WERI-Rb-1 (cell line): Measurements from ENCODE around the gene NCBP2.

Experiments used
- DNase-seq: peaks from one replicate; pipeline ENCODE4 v3.0.0-alpha.2; 2020
- H3K27ac ChIP-seq: fragments of 250-450 bp; sonication (Bioruptor Pico); 2 replicates; pipeline ENCODE4 v1.5.1; 2020; ENCODE audit warnings: mild to moderate bottlenecking, moderate library complexity
- H3K27me3 ChIP-seq: fragments of 250-450 bp; sonication (Bioruptor Pico); 2 replicates; pipeline ENCODE4 v1.5.1; 2021; ENCODE audit warnings: mild to moderate bottlenecking, low read depth, moderate library complexity; ENCODE audit not compliant: insufficient read depth, severe bottlenecking
- H3K36me3 ChIP-seq: fragments of 250-450 bp; sonication (Bioruptor Pico); 2 replicates; pipeline ENCODE4 v1.5.1; 2020; ENCODE audit warnings: mild to moderate bottlenecking, moderate library complexity
- H3K4me3 ChIP-seq: 2 replicates; pipeline ENCODE4 v1.5.1; 2011; ENCODE audit warnings: low read depth, mild to moderate bottlenecking, control low read depth, low read length
- H3K9me3 ChIP-seq: fragments of 250-450 bp; sonication (Bioruptor Pico); 2 replicates; pipeline ENCODE4 v1.5.1; 2021; ENCODE audit warnings: mild to moderate bottlenecking, moderate library complexity; ENCODE audit not compliant: severe bottlenecking
- CTCF ChIP-seq: IDR thresholded peaks from 2 replicates; pipeline ENCODE4 v1.5.1; 2011; ENCODE audit warnings: low read depth, mild to moderate bottlenecking, control low read depth, inconsistent platforms, low read length

The NCBP2 gene

GRCh38 chr3:196942226-196942914 is at the start of gene NCBP2:
Gene NCBP2, minus strand, starts transcription at chr3:196942528. Its CDS starts 25 bp downstream, at chr3:196942503.
- TF ChIP-seq CTCF: peak; percentile 72
- H3K27me3 ChIP-seq: no peaks in the 10 kb centered on the region
- peak within 1 kb of the TSS; percentile 93 for H3K27ac ChIP-seq
- H3K9me3 ChIP-seq: no peaks in the 10 kb centered on the region
- DNase-seq: peak; percentile 93
- H3K36me3 ChIP-seq: peaks cover 13% of the 10 kb centered on the region
- H3K4me3 ChIP-seq: peak within 1 kb of the TSS; percentile 84

GRCh38 chr3:196991581-196992460 is 49.5 kb upstream of the NCBP2 start:
- Histone ChIP-seq H3K27ac (no peak overlapping the region), H3K9me3 (no peaks in the 10 kb centered on the region), H3K4me3 (no peak overlapping the region), H3K27me3 (no peaks in the 10 kb centered on the region), H3K36me3 (no peaks in the 10 kb centered on the region)
- DNase-seq: no peak
- TF ChIP-seq CTCF: no peak

DNA sequence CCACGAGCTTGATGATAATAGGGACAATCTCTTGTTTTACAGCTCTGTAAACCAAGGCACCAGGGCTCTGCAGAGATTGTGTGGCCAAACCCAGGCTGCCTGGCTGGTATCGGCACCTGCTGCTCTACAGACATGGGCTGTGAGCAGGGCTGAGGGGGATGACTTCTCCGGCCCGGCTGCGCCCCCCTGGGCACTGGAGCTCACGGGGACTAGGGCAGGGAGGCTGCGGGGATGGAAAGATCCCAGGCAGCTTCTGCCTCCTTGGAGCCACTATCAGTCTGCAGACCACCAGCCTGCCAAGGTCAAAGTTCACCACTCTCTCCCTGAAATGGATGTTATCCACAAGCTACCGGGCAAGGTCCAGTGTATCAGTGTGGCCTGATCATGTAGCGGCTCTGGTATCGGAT is 48.3 kb upstream of the NCBP2 start:
- no peak for DNase-seq
- Histone ChIP-seq H3K27me3 (no peaks in the 10 kb centered on the region), H3K27ac (no peak overlapping the region), H3K36me3 (no peaks in the 10 kb centered on the region), H3K4me3 (no peak overlapping the region), H3K9me3 (no peaks in the 10 kb centered on the region)
- TF ChIP-seq CTCF: no peak

DNA sequence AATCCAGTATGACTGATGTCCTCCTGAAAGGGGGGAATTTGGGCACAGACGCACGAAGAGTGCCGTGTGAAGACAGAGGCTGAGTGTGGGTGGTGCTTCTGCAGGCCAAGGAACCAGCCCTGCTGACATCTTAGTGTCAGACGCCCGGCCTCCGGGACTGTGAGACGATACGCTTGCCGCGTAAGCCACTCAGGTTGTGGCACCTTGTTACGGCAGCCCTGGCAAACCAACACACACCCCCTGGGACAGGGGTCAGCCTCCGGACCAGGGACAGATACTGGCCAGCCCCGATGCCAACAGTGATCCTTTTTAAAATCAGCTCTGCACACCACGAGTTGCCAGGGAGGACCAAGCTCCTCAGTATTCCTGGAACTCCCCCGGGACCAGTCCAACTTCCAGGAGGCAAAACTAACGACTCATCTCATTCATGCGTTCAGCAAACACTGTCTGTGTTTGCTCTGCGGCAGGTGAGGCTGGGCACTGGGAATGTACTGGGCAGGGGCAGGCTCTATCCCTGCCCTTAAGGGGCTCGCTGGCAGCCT is 47.5 kb upstream of the NCBP2 start:
- H3K9me3 ChIP-seq: no peaks in the 10 kb centered on the region
- no peaks in the 10 kb centered on the region for H3K27me3 ChIP-seq
- H3K36me3 ChIP-seq: no peaks in the 10 kb centered on the region
- H3K4me3 ChIP-seq: no peak overlapping the region
- DNase-seq: no peak
- TF ChIP-seq CTCF: no peak
- no peak overlapping the region for H3K27ac ChIP-seq

GRCh38 chr3:196988241-196989029 is 46.1 kb upstream of the NCBP2 start:
- Histone ChIP-seq H3K27ac (no peak overlapping the region), H3K9me3 (no peaks in the 10 kb centered on the region), H3K4me3 (no peak overlapping the region), H3K27me3 (no peaks in the 10 kb centered on the region), H3K36me3 (no peaks in the 10 kb centered on the region)
- DNase-seq: peak; percentile 32
- TF ChIP-seq CTCF: peak; percentile 42
